Hepatocyte (in vitro differentiated cells): ENCODE data around the gene MDFI.

Experiments
- EZH2 ChIP-seq: fragments of 200-600 bp; sonication (generic); IDR thresholded peaks from 2 replicates; pipeline ENCODE4 v1.6.1; 2016; ENCODE audit warnings: antibody characterized with exemption, mild to moderate bottlenecking, borderline replicate concordance
- TF ChIP-seq, protein P1 (sequence below): fragments of 200-600 bp; sonication (generic); IDR thresholded peaks from 2 replicates; pipeline ENCODE4 v1.5.1; 2016; ENCODE audit warnings: antibody characterized with exemption, mild to moderate bottlenecking; ENCODE audit not compliant: poor library complexity

DNA sequence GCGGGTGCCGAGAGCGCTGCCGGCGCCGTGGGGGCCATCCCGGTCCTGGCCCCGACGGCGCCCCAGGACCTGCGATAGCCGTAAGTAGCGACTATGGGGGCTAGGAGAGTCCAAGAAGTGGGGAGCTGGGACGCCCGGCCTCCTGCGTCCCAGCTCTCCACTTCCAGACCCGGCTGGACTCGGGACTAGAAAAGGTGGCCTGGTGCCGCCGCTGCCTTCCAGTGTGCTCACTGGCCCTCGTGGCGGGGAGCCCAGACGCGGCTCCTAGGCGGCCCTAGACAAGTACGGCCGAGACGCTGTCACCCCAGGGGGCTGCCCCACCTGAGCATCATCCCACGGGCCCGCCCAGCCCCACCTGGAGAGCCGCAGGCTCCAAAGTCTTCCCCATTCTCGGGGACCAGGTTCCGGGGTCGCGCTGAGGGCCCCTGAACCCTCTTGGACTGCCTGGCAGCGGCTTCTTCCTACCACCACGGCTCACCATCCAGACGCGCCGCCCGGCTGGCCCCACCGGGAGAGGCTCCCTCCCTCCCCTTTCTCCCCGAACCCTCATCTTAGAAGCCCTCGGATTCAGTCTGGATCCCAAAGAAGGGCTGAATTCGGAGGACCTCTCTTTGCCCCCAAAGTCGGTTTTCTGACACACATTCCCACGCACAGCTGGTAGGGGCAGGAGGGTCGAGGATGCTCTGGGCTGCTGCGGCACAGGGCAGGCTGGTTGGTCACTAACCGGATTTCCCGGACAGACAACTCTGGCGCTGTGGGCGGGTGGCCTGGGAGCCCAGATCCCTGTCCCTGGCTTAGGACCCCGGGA, 870 bp upstream of the MDFI start:
- TF ChIP-seq, protein P1, sequence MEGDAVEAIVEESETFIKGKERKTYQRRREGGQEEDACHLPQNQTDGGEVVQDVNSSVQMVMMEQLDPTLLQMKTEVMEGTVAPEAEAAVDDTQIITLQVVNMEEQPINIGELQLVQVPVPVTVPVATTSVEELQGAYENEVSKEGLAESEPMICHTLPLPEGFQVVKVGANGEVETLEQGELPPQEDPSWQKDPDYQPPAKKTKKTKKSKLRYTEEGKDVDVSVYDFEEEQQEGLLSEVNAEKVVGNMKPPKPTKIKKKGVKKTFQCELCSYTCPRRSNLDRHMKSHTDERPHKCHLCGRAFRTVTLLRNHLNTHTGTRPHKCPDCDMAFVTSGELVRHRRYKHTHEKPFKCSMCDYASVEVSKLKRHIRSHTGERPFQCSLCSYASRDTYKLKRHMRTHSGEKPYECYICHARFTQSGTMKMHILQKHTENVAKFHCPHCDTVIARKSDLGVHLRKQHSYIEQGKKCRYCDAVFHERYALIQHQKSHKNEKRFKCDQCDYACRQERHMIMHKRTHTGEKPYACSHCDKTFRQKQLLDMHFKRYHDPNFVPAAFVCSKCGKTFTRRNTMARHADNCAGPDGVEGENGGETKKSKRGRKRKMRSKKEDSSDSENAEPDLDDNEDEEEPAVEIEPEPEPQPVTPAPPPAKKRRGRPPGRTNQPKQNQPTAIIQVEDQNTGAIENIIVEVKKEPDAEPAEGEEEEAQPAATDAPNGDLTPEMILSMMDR = no peak
- TF ChIP-seq EZH2 = no peak
